GM19025 (cell line): Measurements from ENCODE around the gene EOLA2.
"Not testable (repeated sequence)": the region's sequence is repeated elsewhere in the genome, so short reads cannot be mapped to it uniquely, and the experiment has no call there.

Experiments
- ATAC-seq: cut with Tn5 transposase; IDR thresholded peaks from one replicate; pipeline ENCODE4 v1.9.1; 2021; ENCODE audit warnings: mild to moderate bottlenecking, low read depth, moderate library complexity; ENCODE audit not compliant: unreplicated experiment

EOLA2 gene

GRCh38 chrX:149933547-149933946 is 4.7 kb downstream of the EOLA2 start:
- not testable (repeated sequence) for ATAC-seq

GRCh38 chrX:149932970-149933369 is 5.3 kb downstream of the EOLA2 start:
- ATAC-seq = not testable (repeated sequence)

DNA sequence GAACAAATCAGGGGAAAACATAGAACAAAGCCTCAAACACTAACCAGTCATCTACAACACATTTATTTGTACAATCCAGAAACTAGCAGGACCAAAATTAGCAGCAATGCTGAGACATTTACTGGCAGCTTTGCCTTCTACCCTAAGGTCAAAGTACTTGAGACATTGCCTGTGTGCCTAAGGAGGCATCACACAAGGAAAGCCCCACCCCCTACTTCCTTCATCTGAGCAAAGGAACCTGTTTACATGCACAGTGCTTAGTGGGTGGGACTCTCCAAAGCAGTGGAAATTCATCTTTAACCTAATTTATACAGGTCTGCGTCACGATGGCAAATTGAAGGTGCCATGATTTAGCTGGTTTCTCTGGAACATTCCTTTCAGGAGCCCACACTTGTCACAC is 6.1 kb downstream of the EOLA2 start:
- ATAC-seq = not testable (repeated sequence)

DNA sequence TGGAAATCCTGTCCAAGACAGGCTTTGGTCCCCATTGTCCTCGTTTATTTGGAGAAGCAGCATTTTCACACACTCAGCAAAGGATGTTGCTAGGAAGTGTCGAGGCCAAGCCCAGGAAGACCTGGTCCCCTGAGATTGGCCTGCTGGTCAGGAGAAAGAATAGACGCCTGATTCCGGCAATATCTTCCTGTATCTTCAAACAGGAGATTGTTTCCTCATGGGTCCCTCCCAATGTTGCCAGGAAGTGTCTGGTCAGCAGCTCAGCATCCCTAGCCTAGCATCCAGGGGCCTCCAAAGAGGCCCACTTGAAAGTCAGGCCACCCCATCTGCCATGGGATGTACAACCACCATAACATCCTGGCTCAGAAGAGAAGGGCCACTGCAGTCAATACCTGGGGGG is 6.9 kb downstream of the EOLA2 start:
- ATAC-seq = not testable (repeated sequence)

DNA sequence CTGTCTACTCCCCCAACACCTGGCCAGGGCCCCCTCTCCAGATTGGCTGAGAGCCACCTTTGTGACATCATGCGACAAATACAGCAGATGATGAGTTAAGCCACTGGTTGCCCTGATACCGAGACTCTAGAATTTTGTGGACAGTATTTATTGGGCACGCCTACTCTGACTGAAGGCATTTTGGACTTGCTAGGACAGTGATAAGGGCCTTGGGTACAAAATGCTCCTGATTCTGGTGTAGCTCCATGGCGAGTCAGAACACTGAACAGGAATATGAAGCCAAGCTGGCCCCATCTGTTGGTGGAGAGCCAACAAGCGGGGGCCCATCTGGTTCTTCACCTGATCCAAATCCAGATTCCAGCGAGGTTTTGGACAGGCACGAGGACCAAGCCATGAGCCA is 8.9 kb downstream of the EOLA2 start, which contains the start of gene HSFX4:
Gene HSFX4 (plus strand): TSS at position 174 of the 400 bp plus-strand sequence. CDS start 72 bp downstream, at position 246.
- not testable (repeated sequence) for ATAC-seq

- ATAC-seq = not testable (repeated sequence)
Measured at GRCh38 chrX:149928635-149929034, 9.7 kb downstream of the EOLA2 start.

DNA sequence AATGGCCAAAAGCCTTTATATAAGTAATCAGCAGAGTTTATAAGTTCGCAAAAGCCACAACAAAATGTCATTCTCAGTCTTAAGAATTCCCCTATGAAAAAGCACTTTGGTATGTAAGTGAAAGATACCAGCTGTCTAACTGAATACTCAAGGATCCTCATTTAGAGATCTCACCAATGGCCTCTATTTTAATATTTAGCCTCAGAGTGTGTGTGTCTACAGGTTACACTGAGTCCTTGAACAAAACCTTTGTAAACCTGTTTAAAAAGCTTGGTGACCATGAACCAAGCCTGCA is 10.4 kb downstream of the EOLA2 start:
- not testable (repeated sequence) for ATAC-seq

- not testable (repeated sequence) for ATAC-seq
Measured at GRCh38 chrX:149927245-149927963, 10.9 kb downstream of the EOLA2 start.

- ATAC-seq = not testable (repeated sequence)
Measured at GRCh38 chrX:149924434-149924833, 13.9 kb downstream of the EOLA2 start.

- not testable (repeated sequence) for ATAC-seq
Measured at GRCh38 chrX:149923836-149924235, 14.5 kb downstream of the EOLA2 start.

GRCh38 chrX:149916745-149917392 is 21.4 kb downstream of the EOLA2 start:
- peak; percentile 91 for ATAC-seq

DNA sequence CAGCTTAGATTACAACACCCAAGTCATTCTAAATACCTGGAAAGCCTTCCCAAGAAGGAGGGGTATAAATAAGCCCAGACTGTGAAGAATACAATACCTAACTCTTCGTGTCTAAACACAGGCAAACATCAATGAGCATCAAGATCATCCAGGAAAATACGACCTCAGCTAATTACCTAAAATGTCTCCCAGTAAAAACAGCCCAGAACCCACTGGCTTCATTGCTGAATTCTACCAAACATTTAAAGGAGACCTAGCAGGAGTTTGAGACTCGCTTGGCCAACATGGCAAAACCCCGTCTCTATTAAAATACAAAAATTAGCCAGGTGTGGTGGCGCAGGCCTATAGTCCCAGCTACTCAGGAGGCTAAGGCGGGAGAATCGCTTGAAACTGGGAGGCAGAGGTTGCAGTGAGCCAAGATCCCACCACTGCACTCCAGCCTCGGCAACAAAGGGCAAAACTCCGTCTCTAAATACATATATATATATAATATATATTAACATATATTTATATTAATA is 28.1 kb downstream of the EOLA2 start:
- ATAC-seq = no peak

DNA sequence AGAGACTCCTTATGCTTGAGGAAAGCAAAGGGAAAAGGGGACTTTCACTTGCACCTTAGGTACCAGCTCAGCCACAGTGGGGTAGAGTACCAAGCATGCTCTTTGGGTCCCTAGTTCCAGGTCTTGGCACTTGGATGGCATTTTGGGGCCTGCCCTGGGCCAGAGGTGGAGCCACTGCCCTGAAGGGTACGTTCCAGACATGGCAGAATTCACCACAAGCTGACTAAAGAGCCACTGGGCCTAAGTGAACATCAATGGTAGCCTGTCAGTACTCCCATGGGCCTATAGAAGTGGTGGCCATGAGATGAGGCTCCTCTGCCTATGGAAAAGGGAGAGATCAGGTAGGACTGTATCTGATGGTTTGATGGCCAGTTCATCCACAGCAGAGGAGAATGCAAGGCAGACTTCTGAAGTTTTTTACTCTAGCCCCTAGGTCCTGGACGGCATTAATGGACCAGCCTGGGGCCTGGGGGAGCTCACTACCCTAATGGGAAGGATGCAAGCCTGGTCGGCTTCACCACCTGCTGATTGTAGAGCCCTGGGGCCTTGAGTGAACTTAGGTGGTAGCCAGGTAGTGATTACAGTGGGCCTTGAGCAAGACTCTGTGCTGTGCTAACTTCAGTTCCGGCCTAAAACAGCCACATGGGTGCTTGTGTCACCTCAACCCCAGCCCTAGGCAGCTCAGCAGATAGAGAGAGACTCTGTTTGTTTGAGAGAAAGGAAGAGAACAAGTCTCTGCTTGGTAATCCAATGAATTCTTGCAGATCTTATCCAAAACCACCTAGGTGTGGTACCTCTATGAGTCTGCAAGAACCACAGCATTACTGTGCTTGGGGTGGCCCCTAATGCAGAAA is 28.7 kb downstream of the EOLA2 start:
- no peak for ATAC-seq

DNA sequence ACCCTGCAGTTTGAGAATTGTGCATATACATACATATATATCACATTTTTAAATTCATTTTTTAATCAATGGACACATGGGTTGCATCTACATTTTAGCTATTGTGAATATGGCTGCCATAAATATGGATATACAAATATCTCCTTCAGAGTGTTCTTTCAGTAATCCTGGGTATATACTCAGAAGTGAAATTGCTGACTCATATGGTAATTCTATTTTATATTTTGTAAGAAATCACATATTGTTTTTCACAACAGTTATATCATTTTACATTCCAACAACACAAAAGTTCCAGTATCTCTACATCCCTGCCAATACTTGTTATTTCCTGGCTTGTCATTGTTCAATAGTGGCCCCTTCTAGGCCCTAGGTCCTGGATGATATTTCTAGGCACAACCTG is 29.6 kb downstream of the EOLA2 start:
- ATAC-seq = no peak

GRCh38 chrX:149908308-149908707 is 30.0 kb downstream of the EOLA2 start:
- peak; percentile 36 for ATAC-seq

DNA sequence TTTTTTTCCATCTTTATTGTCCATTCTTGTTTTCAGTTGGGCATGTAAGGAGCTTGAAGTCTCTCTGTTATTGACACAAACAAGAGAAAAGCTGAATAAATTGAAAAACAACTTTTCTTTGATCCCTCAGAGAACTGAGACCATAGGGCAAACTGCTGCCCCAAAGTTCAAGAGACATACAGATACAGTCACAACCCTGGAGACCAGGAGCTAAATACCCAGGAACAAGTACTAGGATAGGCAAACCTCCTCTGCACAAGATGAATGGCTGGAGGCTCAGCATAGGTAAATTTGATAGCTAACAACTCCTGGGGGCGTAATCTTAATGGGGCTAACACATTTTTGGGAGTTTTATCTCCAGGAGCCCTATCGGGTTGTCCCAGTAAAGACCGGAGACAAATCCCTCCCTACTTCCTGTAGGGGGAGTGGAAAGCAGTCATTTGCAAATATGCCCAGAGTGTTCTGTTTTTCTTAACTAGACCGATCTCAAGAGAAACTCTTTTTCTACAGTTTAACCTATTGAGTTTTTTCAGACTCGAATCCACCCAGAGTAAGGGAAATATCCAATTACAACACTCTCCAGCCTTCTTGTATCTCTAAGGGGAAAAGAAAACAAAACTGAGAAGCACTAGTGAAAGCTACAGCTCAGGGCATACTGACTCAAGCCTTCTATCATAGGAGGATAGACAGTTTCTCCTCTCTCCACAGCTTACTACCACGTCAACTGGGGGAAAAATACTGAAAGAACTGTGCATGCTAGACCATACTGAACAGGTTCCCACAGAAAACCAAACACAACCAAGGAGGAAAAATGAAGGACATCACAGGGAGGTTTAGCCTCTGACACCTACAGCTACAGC is 34.2 kb downstream of the EOLA2 start:
- peak; percentile 87 for ATAC-seq

GRCh38 chrX:149898554-149898953 is 39.7 kb downstream of the EOLA2 start:
- no peak for ATAC-seq

DNA sequence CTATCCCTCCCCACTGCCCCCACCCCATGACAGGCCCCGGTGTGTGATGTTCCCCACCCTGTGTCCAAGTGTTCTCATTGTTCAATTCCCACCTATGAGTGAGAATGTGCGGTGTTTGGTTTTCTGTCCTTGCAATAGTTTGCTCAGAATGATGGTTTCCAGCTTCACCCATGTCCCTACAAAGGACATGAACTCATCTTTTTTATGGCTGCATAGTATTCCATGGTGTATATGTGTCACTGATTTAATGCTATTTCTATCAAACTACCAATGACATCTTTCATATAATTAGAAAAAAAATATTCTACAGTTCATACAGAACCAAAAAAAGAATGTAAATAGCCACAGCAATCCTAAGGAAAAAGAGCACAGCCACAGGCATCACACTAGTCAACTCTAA is 47.5 kb downstream of the EOLA2 start:
- ATAC-seq = not testable (repeated sequence)
